ENCODE measurements around the gene KANK2.

- TF ChIP-seq CTCF (IDR thresholded peaks at IDR 0.05; ENCODE audit: low read depth, low read length) = no peak
- TF ChIP-seq POLR2A (IDR thresholded peaks at IDR 0.05; ENCODE audit: extremely low read depth, insufficient read length) = no peak
- TF ChIP-seq, protein P1, sequence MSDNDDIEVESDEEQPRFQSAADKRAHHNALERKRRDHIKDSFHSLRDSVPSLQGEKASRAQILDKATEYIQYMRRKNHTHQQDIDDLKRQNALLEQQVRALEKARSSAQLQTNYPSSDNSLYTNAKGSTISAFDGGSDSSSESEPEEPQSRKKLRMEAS (IDR thresholded peaks at IDR 0.05; ENCODE audit: low read depth, low read length) = no peak
These were observed 15.9 kb downstream of the KANK2 start for GRCh38 chr19:11181488-11181887.

All from NB4 (cell line).